AG09319 (cell line): ENCODE measurements around the gene LRRC8B.
A peak's percentile ranks its signal among the peaks of the same experiment; 100 is the strongest.

ENCODE experiments used
- DNase-seq: peaks from one replicate; pipeline ENCODE4 v3.0.0-alpha.2; 2010; ENCODE audit warnings: low read depth; ENCODE audit errors: extremely low read depth
- TF ChIP-seq, protein P1 (sequence below): IDR thresholded peaks from 2 replicates; pipeline ENCODE4 v1.5.1; 2011; ENCODE audit warnings: low read depth, mild to moderate bottlenecking, inconsistent platforms, low read length, moderate library complexity

Gene LRRC8B

DNA sequence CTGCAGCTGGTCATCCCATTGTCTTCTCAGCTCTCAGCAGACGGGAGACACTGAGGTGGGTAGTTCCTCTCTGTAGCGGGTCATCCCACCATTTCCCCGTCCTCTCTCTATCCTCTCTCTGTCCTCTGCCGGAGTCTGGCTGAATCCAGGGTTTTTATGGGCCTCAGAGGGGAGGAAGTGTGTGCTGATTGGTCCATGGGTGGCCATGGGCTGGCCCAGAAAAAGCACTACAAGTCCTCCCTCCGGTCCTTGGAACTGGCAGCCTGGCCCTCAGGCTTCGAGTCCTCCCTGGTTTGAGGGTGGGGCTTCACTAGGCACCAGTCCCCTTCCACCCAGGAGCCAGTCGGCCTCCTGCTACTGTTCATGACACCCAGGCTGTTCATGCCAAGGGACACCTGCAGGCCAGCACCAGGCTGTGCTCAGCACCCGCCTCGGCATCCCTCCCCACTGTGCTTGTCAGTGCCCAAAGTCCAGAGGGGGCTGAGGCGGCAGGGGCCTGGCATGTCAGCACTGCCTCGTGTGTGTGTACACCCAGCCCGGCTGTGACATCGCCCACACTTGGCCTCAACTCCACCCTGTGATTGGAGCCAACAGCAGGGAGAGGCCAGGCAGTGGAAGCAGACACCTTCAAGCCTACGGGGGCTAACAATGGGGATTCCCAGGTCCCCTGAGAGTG is 85.3 kb downstream of the LRRC8B start:
- no peak for DNase-seq
- TF ChIP-seq, protein P1, sequence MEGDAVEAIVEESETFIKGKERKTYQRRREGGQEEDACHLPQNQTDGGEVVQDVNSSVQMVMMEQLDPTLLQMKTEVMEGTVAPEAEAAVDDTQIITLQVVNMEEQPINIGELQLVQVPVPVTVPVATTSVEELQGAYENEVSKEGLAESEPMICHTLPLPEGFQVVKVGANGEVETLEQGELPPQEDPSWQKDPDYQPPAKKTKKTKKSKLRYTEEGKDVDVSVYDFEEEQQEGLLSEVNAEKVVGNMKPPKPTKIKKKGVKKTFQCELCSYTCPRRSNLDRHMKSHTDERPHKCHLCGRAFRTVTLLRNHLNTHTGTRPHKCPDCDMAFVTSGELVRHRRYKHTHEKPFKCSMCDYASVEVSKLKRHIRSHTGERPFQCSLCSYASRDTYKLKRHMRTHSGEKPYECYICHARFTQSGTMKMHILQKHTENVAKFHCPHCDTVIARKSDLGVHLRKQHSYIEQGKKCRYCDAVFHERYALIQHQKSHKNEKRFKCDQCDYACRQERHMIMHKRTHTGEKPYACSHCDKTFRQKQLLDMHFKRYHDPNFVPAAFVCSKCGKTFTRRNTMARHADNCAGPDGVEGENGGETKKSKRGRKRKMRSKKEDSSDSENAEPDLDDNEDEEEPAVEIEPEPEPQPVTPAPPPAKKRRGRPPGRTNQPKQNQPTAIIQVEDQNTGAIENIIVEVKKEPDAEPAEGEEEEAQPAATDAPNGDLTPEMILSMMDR = no peak

DNA sequence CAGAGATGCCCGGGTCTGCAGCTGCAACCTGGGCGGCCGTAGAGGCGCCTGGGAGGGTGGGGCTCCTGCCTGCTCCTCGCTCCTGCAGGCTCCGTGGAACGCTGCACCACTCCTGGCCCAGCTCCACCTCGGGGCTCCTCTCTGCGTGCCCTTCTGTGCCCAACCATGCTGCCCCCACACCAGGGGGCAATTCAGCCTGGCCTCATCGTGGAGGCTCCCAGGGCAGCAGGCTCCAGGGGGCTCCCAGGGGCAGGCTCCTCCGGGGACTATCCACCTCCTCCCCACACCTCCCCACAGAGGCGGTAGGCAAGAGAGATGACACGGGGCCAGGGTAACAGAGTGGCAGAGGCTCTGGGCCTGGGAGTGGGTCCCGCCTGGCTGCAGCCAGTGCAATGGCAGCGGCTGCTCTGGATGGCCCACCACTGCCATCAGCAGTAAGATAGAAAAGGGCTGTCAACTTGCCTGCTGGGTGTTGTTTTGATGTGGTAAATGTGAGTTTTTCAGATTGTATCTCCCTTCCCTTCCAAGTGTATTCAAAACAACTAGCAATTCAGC is 85.9 kb downstream of the LRRC8B start:
- DNase-seq = no peak
- TF ChIP-seq, protein P1 = no peak

DNA sequence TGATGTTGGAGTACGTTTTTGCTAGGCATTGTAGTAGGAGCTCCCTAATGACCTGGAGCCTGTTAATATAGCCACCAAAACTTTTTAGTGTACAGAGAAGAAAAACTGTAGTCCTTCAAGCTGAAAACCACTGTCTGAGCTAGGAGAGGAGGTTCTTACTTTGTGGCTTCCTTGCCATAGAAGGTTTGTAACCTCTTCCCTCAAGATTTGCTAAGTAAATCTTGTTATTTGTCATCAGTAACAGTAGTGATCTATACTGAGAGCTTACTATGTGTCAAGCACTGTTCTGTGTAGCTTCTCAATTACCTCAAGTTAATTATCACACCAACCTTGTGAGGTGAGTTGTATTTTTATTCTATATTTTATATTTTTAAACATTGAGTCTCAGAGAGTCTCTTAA is 87.1 kb downstream of the LRRC8B start:
- DNase-seq = no peak

DNA sequence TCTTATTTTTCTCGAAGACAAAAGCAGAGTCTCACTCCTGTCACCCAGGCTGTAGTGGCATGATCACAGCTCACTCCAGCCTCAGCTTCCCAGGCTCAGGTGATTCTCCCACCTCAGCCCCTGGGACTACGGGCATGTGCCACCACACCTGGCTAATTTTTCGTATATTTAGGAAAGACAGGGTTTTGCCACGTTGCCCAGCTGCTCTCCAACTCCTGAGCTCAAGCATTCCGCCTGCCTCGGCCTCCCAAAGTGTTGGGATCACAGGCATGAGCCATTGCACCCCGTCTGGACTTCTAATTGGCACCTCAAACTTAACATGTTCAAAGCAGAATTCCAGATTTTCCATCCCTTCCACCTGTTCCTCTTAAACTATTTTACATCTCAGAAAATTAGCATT is 89.3 kb downstream of the LRRC8B start:
- TF ChIP-seq, protein P1 = no peak
- DNase-seq = no peak

More for the DNA sequence above, 87.1 kb downstream of the LRRC8B start:
- TF ChIP-seq, protein P1 = no peak

DNA sequence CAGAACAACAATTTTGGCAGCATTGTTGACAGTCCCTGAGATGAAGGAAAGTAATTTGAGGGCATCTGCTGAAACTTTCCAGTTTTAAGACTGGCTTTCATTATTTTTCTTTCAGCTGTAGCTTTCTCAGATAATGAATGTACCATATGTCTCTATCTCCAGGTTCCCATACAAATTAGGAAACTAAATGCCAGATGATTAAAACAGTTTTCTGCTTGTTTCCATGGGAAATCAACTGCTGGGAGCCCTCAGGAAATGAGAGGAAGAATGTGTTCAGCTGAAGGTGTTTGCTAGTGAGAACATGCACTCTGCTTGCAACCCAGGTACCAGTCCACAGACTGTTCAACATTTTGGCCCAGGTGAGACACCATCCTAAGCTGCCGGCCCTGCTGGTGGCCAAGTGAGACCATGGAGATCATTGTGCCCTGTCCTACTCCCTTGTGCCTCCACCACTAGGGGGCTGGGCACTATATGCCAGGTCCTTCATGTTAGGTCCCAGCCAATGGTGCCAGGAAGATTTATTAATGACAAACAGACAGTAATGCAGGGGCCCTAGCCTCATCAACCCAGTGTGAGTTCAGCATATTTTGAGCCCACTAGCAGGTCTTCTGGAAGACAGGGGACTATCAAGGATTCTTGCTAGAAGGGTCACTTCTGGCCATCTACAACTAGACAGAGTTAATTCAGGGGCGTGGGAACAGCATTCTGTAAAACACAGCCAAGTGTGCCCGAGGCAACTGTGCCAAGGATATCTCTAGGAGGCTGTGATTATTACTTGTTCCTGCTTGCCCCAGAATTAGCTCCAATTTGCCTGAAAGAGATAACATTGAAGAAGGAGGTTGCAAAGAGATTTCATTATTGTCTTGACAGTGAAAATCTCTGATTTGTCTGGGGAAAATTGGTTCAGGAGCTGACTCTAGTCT is 91.3 kb downstream of the LRRC8B start:
- TF ChIP-seq, protein P1 = peak; percentile 26
- DNase-seq = no peak

DNA sequence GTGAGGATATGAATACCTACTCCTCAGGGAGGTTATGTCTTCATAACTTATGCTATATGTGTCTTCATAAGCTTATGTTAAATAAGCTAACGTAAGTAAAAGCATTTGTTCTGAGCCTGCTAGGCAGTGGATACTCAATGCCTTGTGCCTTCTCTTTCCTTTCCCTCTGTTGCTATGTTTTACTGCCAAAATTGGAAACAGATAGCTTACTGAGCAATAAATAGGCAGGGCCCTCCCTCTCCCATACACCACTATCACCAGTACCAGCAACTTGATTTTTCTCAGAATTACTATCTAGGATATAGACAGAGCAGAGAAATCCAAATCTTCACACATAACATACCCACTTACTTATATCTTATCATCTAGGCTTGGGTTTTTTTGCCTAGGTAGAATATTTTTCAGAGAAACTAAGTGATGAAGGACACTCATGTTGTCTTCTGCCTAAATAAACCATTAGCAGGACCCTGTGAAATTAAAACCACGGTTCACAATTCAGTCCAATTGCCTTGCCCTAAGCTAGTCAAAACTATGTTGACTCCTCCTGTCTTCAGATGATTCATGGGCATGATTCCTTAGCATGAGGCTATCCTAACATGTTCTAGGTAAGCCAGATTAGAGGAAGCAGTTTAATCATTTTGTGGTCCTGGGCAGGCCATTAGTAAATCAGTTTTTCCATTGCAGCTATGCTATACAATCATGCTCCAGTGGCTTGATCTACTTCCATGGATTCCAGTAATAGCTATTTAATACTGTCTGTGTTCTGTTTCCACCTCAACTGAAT is 92.4 kb downstream of the LRRC8B start:
- no peak for DNase-seq
- TF ChIP-seq, protein P1 = no peak
